ENCODE data around the gene NCOA5. TPM values are rescaled to one million over a fixed set of nuclear protein-coding genes. Genes with fewer than 3 reads are reported as not detected.

The NCOA5 gene
- 51.7 TPM for total RNA-seq

GRCh38 chr20:46089417-46090388 is at the start of gene NCOA5:
Gene NCOA5 (minus strand): TSS chr20:46089962. CDS start chr20:46079424, 10,538 bp downstream.

DNA sequence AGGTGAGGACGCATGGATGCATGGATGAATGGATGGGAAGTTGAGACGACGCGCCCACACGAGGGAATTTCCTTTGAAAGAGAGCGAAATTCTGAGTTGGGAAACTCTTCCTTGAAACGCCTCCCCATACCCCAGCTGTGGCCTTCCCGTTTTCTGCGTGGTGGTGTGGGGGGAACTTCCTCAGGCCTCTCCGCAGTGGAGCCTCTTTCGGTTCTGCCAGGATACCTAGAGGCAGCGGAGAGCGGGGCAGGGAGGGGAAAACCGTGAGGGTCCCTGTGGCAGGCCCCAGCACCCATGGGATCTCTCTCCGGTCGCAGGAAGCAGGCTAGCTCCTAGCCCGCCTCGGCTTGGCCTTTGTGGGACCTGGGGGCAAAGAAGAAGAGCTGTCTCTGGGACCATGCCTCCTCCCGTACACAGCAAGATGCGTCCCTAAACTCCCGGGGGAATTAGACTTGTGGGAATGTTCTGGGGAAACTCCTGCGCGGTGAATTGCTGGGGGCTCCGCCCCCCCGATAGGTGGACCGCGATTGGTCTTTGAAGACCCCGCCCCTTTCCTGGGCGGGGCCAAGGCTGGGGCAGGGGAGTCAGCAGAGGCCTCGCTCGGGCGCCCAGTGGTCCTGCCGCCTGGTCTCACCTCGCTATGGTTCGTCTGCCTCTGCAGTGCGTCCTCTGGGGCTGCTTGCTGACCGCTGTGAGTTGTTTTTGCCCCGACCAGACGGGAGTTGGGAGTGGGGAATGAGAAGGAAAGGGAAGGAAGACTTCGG is 28.1 kb upstream of the NCOA5 start, which contains the start of gene CD40:
TSS of gene CD40 (plus strand) at position 611 of the 764 bp plus-strand sequence. CDS start at position 641, 30 bp downstream.

DNA sequence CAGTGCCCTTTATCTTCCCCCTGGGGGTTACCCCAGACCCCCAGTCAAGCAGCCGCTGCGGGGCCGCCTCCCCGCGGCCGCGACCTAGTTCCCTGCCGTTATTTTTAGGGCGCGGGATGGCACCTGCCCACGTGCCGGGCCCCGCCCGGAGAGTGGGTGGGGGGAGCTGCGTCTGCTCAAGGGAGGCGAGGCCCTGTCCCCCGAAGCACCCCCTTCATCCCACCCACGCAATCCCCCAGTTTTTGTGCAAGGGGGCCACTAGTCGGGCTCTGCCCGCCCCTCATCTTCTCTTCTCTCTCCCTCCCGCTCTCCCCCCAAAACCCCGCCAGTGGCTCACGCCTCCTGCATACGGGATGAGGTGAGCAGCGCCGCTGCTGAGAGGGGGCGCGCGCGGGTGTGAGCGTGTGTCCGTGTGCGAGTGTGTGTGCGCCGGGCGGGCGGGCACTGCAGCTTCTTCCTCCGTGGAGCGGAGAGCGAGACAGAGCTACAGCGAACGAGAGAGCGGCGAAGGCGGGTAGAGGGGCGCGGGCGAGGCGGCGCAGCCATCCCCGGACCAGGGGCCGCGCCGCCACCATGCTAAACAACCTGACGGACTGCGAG is 60.9 kb downstream of the NCOA5 start, which contains the start of gene SLC12A5:
TSS of gene SLC12A5 (plus strand) at position 444 of the 600 bp plus-strand sequence. CDS start at position 574, 130 bp downstream.

Other genes starting within 250 kb of the NCOA5 start
- 36.1 TPM for gene ACOT8, start 232.6 kb downstream of the NCOA5 start, total RNA-seq
- 16.2 TPM for gene ZSWIM3, start 232.3 kb downstream of the NCOA5 start, total RNA-seq
- gene ZSWIM1, start 208.7 kb downstream of the NCOA5 start, total RNA-seq = 9.4 TPM
- gene SPATA25, start 202.3 kb downstream of the NCOA5 start, total RNA-seq = 7.6 TPM
- gene NEURL2, start 198.8 kb downstream of the NCOA5 start, total RNA-seq = 12.8 TPM
- 50.5 TPM for gene CTSA, start 198.6 kb downstream of the NCOA5 start, total RNA-seq
- gene PLTP, start 177.8 kb downstream of the NCOA5 start, total RNA-seq = 58.0 TPM
- gene PCIF1, start 155.3 kb downstream of the NCOA5 start, total RNA-seq = 41.5 TPM
- gene ZNF335, start 117.8 kb downstream of the NCOA5 start, total RNA-seq = 21.8 TPM
- 2.5 TPM for gene MMP9, start 81.1 kb downstream of the NCOA5 start, total RNA-seq
- 31.2 TPM for gene SLC12A5, start 60.7 kb downstream of the NCOA5 start, total RNA-seq
- gene CD40, start 28.4 kb upstream of the NCOA5 start, total RNA-seq = 3.1 TPM
- 0.93 TPM for gene CDH22, start 218.5 kb upstream of the NCOA5 start, total RNA-seq

Measured in camera-type eye (tissue), 1 donor.